Lower leg skin (tissue), 3 donors: ENCODE data around the gene FOXP1.

Experiments
- CTCF ChIP-seq, 3 donors: fragments of 450-650 bp; IDR thresholded peaks; one replicate each; pipeline ENCODE4 v1.5.1; 2016; ENCODE audit warnings: antibody characterized with exemption in 3 of 3, mild to moderate bottlenecking in 3 of 3, moderate library complexity in 2 of 3
- POLR2A ChIP-seq, 2 donors: fragments of 450-650 bp; IDR thresholded peaks; one replicate each; pipeline ENCODE4 v1.6.1; 2016 to 2017; ENCODE audit warnings: antibody characterized with exemption in 2 of 2, mild to moderate bottlenecking in 1 of 2, moderate library complexity in 1 of 2

GRCh38 chr3:71432044-71432975 lies 151.2 kb downstream of the FOXP1 start:
- TF ChIP-seq CTCF (IDR thresholded peaks at IDR 0.05) (no peak), POLR2A (IDR thresholded peaks at IDR 0.05) (no peak)
